Measurements from ENCODE around the gene KIT.

The KIT gene

GRCh38 chr4:54661169-54661568 is 3.4 kb downstream of the KIT start:
- DNase-seq = no peak

GRCh38 chr4:54661686-54662085 is 3.9 kb downstream of the KIT start:
- DNase-seq = peak; percentile 33

- DNase-seq = no peak
These were observed 4.4 kb downstream of the KIT start for GRCh38 chr4:54662123-54662522.

- no peak for DNase-seq
These were observed 5.3 kb downstream of the KIT start for GRCh38 chr4:54662901-54663585.

GRCh38 chr4:54664400-54664799 is 6.6 kb downstream of the KIT start:
- no peak for DNase-seq

- DNase-seq = no peak
These were observed 10.4 kb downstream of the KIT start for GRCh38 chr4:54668014-54668611.

GRCh38 chr4:54669831-54670230 is 12.1 kb downstream of the KIT start:
- no peak for DNase-seq

GRCh38 chr4:54675721-54676461 is 18.1 kb downstream of the KIT start:
- DNase-seq = no peak

GRCh38 chr4:54676658-54677057 is 18.9 kb downstream of the KIT start:
- no peak for DNase-seq

GRCh38 chr4:54677416-54677815 is 19.7 kb downstream of the KIT start:
- no peak for DNase-seq

- DNase-seq = no peak
These were observed 20.3 kb downstream of the KIT start for GRCh38 chr4:54677853-54678650.

GRCh38 chr4:54678826-54679225 is 21.1 kb downstream of the KIT start:
- no peak for DNase-seq

- DNase-seq = no peak
These were observed 22.1 kb downstream of the KIT start for GRCh38 chr4:54679813-54680212.

GRCh38 chr4:54683616-54684346 is 26.0 kb downstream of the KIT start:
- no peak for DNase-seq

- no peak for DNase-seq
These were observed 28.1 kb downstream of the KIT start for GRCh38 chr4:54685810-54686209.

- DNase-seq = no peak
These were observed 30.4 kb downstream of the KIT start for GRCh38 chr4:54687887-54688841.

GRCh38 chr4:54695337-54695736 is 37.6 kb downstream of the KIT start:
- no peak for DNase-seq

- DNase-seq = no peak
These were observed 38.0 kb downstream of the KIT start for GRCh38 chr4:54695788-54696187.

- no peak for DNase-seq
These were observed 38.9 kb downstream of the KIT start for GRCh38 chr4:54696649-54697048.

- no peak for DNase-seq
These were observed 43.2 kb downstream of the KIT start for GRCh38 chr4:54700986-54701385.

- no peak for DNase-seq
These were observed 45.4 kb downstream of the KIT start for GRCh38 chr4:54703182-54703581.
